IMR-90 (cell line): ENCODE results near the gene USP31. TPM values are rescaled to one million over a fixed set of nuclear protein-coding genes. Genes with fewer than 3 reads are reported as not detected.

ENCODE experiments used
- ATAC-seq: fragments of 200-7000 bp; cut with Tn5 transposase; 2 replicates; pipeline ENCODE4 v1.9.1; 2020; ENCODE audit warnings: low read depth, mild to moderate bottlenecking, moderate library complexity
- BruUV-seq: library from RNA; stranded (reverse); fragments of 400-500 nt; replicated peaks from 2 replicates; lab custom pipeline; 2021; lab: Mats Ljungman, UMichigan
- CTCF ChIA-PET: fragments of 300-600 bp; formaldehyde crosslinking; extraction: SDS; loops from one replicate; lab custom pipeline; 2021; ENCODE audit warnings: antibody characterized with exemption; lab: Yijun Ruan, JAX
- POLR2A ChIA-PET: fragments of 300-600 bp; sonication (Branson Sonifier 250); formaldehyde crosslinking; loops from one replicate; lab custom pipeline; 2022; ENCODE audit warnings: antibody characterized with exemption; ENCODE audit not compliant: unreplicated experiment; lab: Charles Lee
- DNase-seq: peaks from one replicate; pipeline ENCODE4 v3.0.0; 2013
- H2AFZ ChIP-seq: replicated peaks from 2 replicates; pipeline ENCODE3; 2013; ENCODE audit warnings: low read length, mild to moderate bottlenecking; ENCODE audit not compliant: poor library complexity
- H2AK5ac ChIP-seq: 2 replicates; pipeline ENCODE4 v1.6.1; 2013; ENCODE audit warnings: low read depth, low read length, inconsistent platforms
- H2AK9ac ChIP-seq: replicated peaks from 2 replicates; pipeline ENCODE3; 2013; ENCODE audit warnings: mild to moderate bottlenecking, low read depth, low read length, moderate library complexity; ENCODE audit not compliant: poor library complexity
- H2BK120ac ChIP-seq: 2 replicates; pipeline ENCODE4 v1.6.1; 2013; ENCODE audit warnings: low read depth, low read length, inconsistent platforms
- H2BK15ac ChIP-seq: 3 replicates; pipeline ENCODE4 v1.6.1; 2013; ENCODE audit warnings: low read depth, low read length, inconsistent platforms
- H2BK20ac ChIP-seq: 2 replicates; pipeline ENCODE4 v1.6.1; 2013; ENCODE audit warnings: low read depth, mild to moderate bottlenecking, inconsistent platforms, low read length, moderate library complexity
- H2BK5ac ChIP-seq: 2 replicates; pipeline ENCODE4 v1.6.1; 2013; ENCODE audit warnings: mild to moderate bottlenecking, low read depth, low read length, inconsistent platforms; ENCODE audit not compliant: poor library complexity, severe bottlenecking
- H3K14ac ChIP-seq: replicated peaks from 2 replicates; pipeline ENCODE4 v1.6.1; 2013; ENCODE audit warnings: low read depth, low read length, inconsistent platforms
- H3K18ac ChIP-seq: 2 replicates; pipeline ENCODE4 v1.6.1; 2013; ENCODE audit warnings: low read depth, low read length, control low read depth
- H3K23ac ChIP-seq: 2 replicates; pipeline ENCODE4 v1.6.1; 2013; ENCODE audit warnings: low read depth, low read length, inconsistent platforms
- H3K27ac ChIP-seq: 2 replicates; pipeline ENCODE4 v1.5.1; 2013; ENCODE audit warnings: mild to moderate bottlenecking, control low read depth, low read length; ENCODE audit not compliant: insufficient read depth
- H3K27me3 ChIP-seq: 2 replicates; pipeline ENCODE4 v1.6.1; 2013; ENCODE audit warnings: low read length; ENCODE audit not compliant: control insufficient read depth, insufficient read depth
- H3K36me3 ChIP-seq: 2 replicates; pipeline ENCODE4 v1.6.1; 2013; ENCODE audit warnings: low read length, mixed read lengths; ENCODE audit not compliant: control insufficient read depth, insufficient read depth
- H3K4ac ChIP-seq: 2 replicates; pipeline ENCODE4 v1.6.1; 2013; ENCODE audit warnings: low read depth, low read length, inconsistent platforms
- H3K4me1 ChIP-seq: 2 replicates; pipeline ENCODE4 v1.6.1; 2013; ENCODE audit warnings: low read length, mixed read lengths; ENCODE audit not compliant: control insufficient read depth, insufficient read depth
- H3K4me2 ChIP-seq: 2 replicates; pipeline ENCODE4 v1.6.1; 2013; ENCODE audit warnings: low read depth, mild to moderate bottlenecking, control low read depth, low read length, moderate library complexity
- H3K4me3 ChIP-seq: 2 replicates; pipeline ENCODE4 v1.5.1; 2013; ENCODE audit warnings: low read depth, mild to moderate bottlenecking, control low read depth, low read length, moderate library complexity; ENCODE audit not compliant: insufficient read depth
- H3K56ac ChIP-seq: 2 replicates; pipeline ENCODE4 v1.6.1; 2013; ENCODE audit warnings: low read length, inconsistent platforms; ENCODE audit not compliant: insufficient read depth; ENCODE audit errors: extremely low read depth
- H3K79me1 ChIP-seq, 2 experiments: 2 replicates each; pipeline ENCODE4 v1.6.1; 2013; ENCODE audit warnings: low read length in 2 of 2, inconsistent platforms in 1 of 2, low read depth in 1 of 2
- H3K9ac ChIP-seq: 2 replicates; pipeline ENCODE4 v1.6.1; 2013; ENCODE audit warnings: low read depth, low read length, control low read depth
- H3K9me1 ChIP-seq: 2 replicates; pipeline ENCODE4 v1.6.1; 2013; ENCODE audit warnings: low read length, inconsistent platforms; ENCODE audit not compliant: insufficient read depth
- H3K9me3 ChIP-seq: 2 replicates; pipeline ENCODE4 v1.6.1; 2013; ENCODE audit warnings: low read length; ENCODE audit not compliant: control insufficient read depth, insufficient read depth
- H4K20me1 ChIP-seq: 2 replicates; pipeline ENCODE4 v1.6.1; 2013; ENCODE audit warnings: low read length, inconsistent platforms; ENCODE audit not compliant: insufficient read depth
- H4K5ac ChIP-seq: 2 replicates; pipeline ENCODE4 v1.6.1; 2013; ENCODE audit warnings: mild to moderate bottlenecking, low read depth, low read length, control low read depth
- H4K8ac ChIP-seq, 2 experiments: 2 replicates each; pipeline ENCODE4 v1.6.1; 2013; ENCODE audit warnings: low read depth in 2 of 2, low read length in 2 of 2, control low read depth in 1 of 2, inconsistent platforms in 1 of 2
- H4K91ac ChIP-seq: 2 replicates; pipeline ENCODE4 v1.6.1; 2013; ENCODE audit warnings: low read depth, low read length, inconsistent platforms; ENCODE audit not compliant: insufficient read depth
- BHLHE40 ChIP-seq: fragments of 150-350 bp; IDR thresholded peaks from 2 replicates; pipeline ENCODE4 v1.6.1; 2016; ENCODE audit warnings: mild to moderate bottlenecking, low read depth, low read length
- CEBPB ChIP-seq: IDR thresholded peaks from 2 replicates; pipeline ENCODE4 v1.6.1; 2012; ENCODE audit warnings: low read depth, low read length, improper control_type of control experiment
- CHD1 ChIP-seq: IDR thresholded peaks from 2 replicates; pipeline ENCODE4 v1.6.1; 2012; ENCODE audit warnings: low read depth, low read length, improper control_type of control experiment
- FOS ChIP-seq: fragments of 150-350 bp; IDR thresholded peaks from 2 replicates; pipeline ENCODE4 v1.6.1; 2016; ENCODE audit warnings: low read depth, low read length
- MAFK ChIP-seq: IDR thresholded peaks from 2 replicates; pipeline ENCODE4 v1.6.1; 2012; ENCODE audit warnings: low read depth, low read length, improper control_type of control experiment
- MAZ ChIP-seq: IDR thresholded peaks from 2 replicates; pipeline ENCODE4 v1.6.1; 2012; ENCODE audit warnings: low read depth, mild to moderate bottlenecking, low read length, improper control_type of control experiment, moderate library complexity, borderline replicate concordance
- MXI1 ChIP-seq: IDR thresholded peaks from 2 replicates; pipeline ENCODE4 v1.6.1; 2012; ENCODE audit warnings: low read depth, mild to moderate bottlenecking, low read length, moderate library complexity, borderline replicate concordance
- NFE2L2 ChIP-seq: fragments of 150-350 bp; IDR thresholded peaks from 2 replicates; pipeline ENCODE4 v1.6.1; 2016; ENCODE audit warnings: low read depth, mild to moderate bottlenecking, low read length
- POLR2A ChIP-seq: IDR thresholded peaks from 2 replicates; pipeline ENCODE4 v1.6.1; 2012; ENCODE audit warnings: mild to moderate bottlenecking, low read depth, low read length
- RAD21 ChIP-seq: IDR thresholded peaks from 2 replicates; pipeline ENCODE4 v1.6.1; 2012; ENCODE audit warnings: low read length, improper control_type of control experiment
- RCOR1 ChIP-seq: IDR thresholded peaks from 2 replicates; pipeline ENCODE4 v1.6.1; 2012; ENCODE audit warnings: mild to moderate bottlenecking, low read length, improper control_type of control experiment; ENCODE audit not compliant: insufficient replicate concordance
- RFX5 ChIP-seq: IDR thresholded peaks from 2 replicates; pipeline ENCODE4 v1.8.0; 2012; ENCODE audit warnings: low read depth, mild to moderate bottlenecking, low read length, moderate library complexity
- SMC3 ChIP-seq: fragments of 150-350 bp; IDR thresholded peaks from 2 replicates; pipeline ENCODE4 v1.6.1; 2016; ENCODE audit warnings: low read depth, mild to moderate bottlenecking, antibody characterized with exemption, low read length, moderate library complexity
- WGBS, 2 experiments: methylation state at CpG; one replicate each; pipeline versions ENCODE4 v1.1.5 to v1.1.7; 2013; ENCODE audit warnings: missing lambda C conversion rate in 2 of 2; ENCODE audit not compliant: insufficient read length in 1 of 2; ENCODE audit errors: extremely low coverage in 2 of 2; 5-methylcytosine and 5-hydroxymethylcytosine counted together
- dilution Hi-C: fragments of 300-500 bp; cut with HindIII; formaldehyde crosslinking; loops from one replicate; pipeline ENCODE4 v1.14.3; 2018; ENCODE audit warnings: low sequenced_read_pairs; ENCODE audit not compliant: unreplicated experiment
- in situ Hi-C: fragments of 300-500 bp; cut with MboI; formaldehyde crosslinking; loops from 3 replicates; pipeline ENCODE4 v1.14.3; 2019; ENCODE audit warnings: low sequenced_read_pairs, inconsistent platforms, mixed read lengths
- intact Hi-C: fragments of 100-400 bp; cut with micrococcal nuclease; formaldehyde crosslinking; loops from 2 replicates; pipeline ENCODE4 v1.10.0; 2022
- polyA plus RNA-seq, 3 experiments: library from polyadenylated mRNA; depleted of rRNA; stranded (reverse); fragments of >200 nt; gene quantifications; 2 replicates each; pipeline ENCODE4 v1.2.3, GENCODE V29; 2012; ENCODE audit warnings: low replicate concordance in 1 of 3
- total RNA-seq: library from RNA; depleted of rRNA; stranded (reverse); fragments of >200 nt; gene quantifications from 2 replicates; pipeline ENCODE4 v1.2.3, GENCODE V29; 2012
- TF ChIP-seq, protein P1 (sequence below): conservative IDR thresholded peaks from 2 replicates; pipeline ENCODE4 v1.5.1; 2012; ENCODE audit warnings: mild to moderate bottlenecking, low read depth, low read length, improper control_type of control experiment
- TF ChIP-seq, protein P2 (sequence below): fragments of 150-350 bp; IDR thresholded peaks from 2 replicates; pipeline ENCODE4 v1.6.1; 2017; ENCODE audit warnings: mild to moderate bottlenecking, antibody characterized with exemption, low read length, low read depth
- TF ChIP-seq, protein P3 (sequence below): fragments of 150-350 bp; IDR thresholded peaks from 2 replicates; pipeline ENCODE4 v1.6.1; 2016; ENCODE audit warnings: low read depth, mild to moderate bottlenecking, low read length, moderate library complexity, borderline replicate concordance

USP31 gene
- total and polyA plus RNA-seq, 2 of the 4 experiments (the other 2 are of a cell fraction) = 2.9 to 3.4 TPM

DNA sequence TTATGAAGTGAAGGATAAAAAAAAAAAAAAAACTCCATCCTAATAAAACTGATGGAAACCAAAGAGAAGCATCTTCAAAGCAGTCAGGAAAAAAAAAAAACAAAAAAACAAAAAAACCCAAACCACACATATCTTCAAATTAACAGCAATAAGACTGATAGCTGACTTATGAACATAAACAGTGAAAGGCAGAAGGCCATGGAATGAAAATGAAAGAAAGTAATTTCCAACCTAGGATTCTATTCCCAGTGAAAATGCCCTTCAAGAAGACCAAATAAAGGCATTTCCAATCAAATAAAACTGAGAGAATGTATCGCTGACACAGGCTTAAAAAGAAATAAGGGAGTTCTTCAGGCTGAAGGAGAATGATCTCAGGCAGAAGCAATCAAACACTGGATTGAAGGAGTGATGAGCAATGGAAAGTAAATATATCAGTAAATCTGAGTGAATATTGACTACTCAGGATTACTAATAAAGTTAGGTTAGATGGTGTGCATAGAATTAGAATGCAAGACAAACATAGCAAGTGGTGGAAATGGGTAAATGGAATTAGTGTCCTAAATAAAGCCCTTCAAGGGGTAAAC, 92.1 kb downstream of the USP31 start:
- WGBS, 2 experiments = no CpG with 5 or more reads among the region's 1 CpG
- Histone ChIP-seq H3K36me3 (no peaks in the 10 kb centered on the region), H3K14ac (no peak overlapping the region), H3K9ac (no peak overlapping the region), H3K9me3 (no peaks in the 10 kb centered on the region), H2AK5ac (no peak overlapping the region), H3K23ac (no peak overlapping the region), H3K79me1 (no peaks in the 10 kb centered on the region), H3K56ac (no peak overlapping the region), H2BK5ac (no peak overlapping the region), H3K27me3 (peaks cover 7% of the 10 kb centered on the region; the same call in 1 of the 2 replicates), H4K20me1 (no peaks in the 10 kb centered on the region; the same call in 1 of the 2 replicates), H4K8ac (no peak overlapping the region), H3K4me1 (no peaks in the 10 kb centered on the region), H3K18ac (no peak overlapping the region), H2BK15ac (no peak overlapping the region), H2AFZ (no peak overlapping the region), H4K5ac (no peak overlapping the region), H3K4ac (no peak overlapping the region), H3K9me1 (no peaks in the 10 kb centered on the region), H3K27ac (no peak overlapping the region), H3K4me3 (no peak overlapping the region), H2AK9ac (no peak overlapping the region), H4K91ac (no peak overlapping the region), H2BK20ac (no peak overlapping the region), H2BK120ac (no peak overlapping the region), H3K4me2 (no peak overlapping the region)
- DNase-seq (no peak), ATAC-seq (no peak)
- dilution Hi-C loops = no loop called here
- ChIA-PET CTCF (no interaction called here), POLR2A (no interaction called here)
- TF ChIP-seq MXI1 (no peak), NFE2L2 (no peak), FOS (no peak), POLR2A (no peak), CEBPB (no peak), SMC3 (no peak), RCOR1 (no peak), MAZ (no peak), RFX5 (no peak), RAD21 (no peak), CHD1 (no peak), MAFK (no peak), BHLHE40 (no peak)
- TF ChIP-seq, protein P1, sequence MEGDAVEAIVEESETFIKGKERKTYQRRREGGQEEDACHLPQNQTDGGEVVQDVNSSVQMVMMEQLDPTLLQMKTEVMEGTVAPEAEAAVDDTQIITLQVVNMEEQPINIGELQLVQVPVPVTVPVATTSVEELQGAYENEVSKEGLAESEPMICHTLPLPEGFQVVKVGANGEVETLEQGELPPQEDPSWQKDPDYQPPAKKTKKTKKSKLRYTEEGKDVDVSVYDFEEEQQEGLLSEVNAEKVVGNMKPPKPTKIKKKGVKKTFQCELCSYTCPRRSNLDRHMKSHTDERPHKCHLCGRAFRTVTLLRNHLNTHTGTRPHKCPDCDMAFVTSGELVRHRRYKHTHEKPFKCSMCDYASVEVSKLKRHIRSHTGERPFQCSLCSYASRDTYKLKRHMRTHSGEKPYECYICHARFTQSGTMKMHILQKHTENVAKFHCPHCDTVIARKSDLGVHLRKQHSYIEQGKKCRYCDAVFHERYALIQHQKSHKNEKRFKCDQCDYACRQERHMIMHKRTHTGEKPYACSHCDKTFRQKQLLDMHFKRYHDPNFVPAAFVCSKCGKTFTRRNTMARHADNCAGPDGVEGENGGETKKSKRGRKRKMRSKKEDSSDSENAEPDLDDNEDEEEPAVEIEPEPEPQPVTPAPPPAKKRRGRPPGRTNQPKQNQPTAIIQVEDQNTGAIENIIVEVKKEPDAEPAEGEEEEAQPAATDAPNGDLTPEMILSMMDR = no peak
- TF ChIP-seq, protein P2, sequence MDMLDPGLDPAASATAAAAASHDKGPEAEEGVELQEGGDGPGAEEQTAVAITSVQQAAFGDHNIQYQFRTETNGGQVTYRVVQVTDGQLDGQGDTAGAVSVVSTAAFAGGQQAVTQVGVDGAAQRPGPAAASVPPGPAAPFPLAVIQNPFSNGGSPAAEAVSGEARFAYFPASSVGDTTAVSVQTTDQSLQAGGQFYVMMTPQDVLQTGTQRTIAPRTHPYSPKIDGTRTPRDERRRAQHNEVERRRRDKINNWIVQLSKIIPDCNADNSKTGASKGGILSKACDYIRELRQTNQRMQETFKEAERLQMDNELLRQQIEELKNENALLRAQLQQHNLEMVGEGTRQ = no peak
- TF ChIP-seq, protein P3, sequence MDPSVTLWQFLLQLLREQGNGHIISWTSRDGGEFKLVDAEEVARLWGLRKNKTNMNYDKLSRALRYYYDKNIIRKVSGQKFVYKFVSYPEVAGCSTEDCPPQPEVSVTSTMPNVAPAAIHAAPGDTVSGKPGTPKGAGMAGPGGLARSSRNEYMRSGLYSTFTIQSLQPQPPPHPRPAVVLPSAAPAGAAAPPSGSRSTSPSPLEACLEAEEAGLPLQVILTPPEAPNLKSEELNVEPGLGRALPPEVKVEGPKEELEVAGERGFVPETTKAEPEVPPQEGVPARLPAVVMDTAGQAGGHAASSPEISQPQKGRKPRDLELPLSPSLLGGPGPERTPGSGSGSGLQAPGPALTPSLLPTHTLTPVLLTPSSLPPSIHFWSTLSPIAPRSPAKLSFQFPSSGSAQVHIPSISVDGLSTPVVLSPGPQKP = no peak
- in situ Hi-C loops = no loop called here
- intact Hi-C loops = no loop called here
- BruUV-seq = no TSS peak
